GM04504 (cell line): Measurements from ENCODE around the gene MSRB1.
"Not testable (repeated sequence)": the region's sequence is repeated elsewhere in the genome, so short reads cannot be mapped to it uniquely, and the experiment has no call there.

ENCODE experiments used
- DNase-seq: peaks from one replicate; pipeline ENCODE4 v3.0.0-alpha.2; 2012; ENCODE audit warnings: low read depth

Gene MSRB1

DNA sequence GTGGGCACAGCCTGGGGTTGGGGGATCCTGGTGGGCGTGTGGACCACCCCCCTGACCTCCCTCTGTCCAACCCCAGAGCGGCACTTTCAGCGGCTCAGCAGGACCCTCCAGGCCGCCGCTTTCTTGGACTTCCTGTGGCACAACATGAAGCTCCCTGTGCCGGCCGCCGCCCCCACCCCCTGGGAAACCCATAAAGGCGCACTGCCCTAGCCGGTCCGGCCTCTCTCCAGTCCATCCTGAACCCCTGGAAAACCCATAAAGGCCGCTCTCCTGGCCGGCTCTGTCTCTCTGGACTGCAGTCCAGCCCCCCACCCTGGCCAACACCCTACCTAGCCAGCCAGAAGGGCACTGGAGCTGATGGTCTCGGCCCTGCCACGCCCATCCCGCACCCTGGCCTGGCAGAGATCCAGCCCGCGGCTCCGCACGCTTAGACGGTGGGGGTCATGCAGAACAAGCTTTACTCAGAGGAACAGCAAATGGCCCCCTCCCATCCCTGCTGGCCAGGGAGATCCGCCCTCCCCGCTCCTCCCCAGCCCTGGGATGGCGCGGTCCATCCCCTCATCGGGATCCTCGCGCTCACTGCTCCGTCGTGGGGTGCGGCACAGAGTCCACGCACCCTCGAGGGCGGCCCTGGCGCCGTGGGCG, 35.6 kb upstream of the MSRB1 start:
- no peak for DNase-seq

DNA sequence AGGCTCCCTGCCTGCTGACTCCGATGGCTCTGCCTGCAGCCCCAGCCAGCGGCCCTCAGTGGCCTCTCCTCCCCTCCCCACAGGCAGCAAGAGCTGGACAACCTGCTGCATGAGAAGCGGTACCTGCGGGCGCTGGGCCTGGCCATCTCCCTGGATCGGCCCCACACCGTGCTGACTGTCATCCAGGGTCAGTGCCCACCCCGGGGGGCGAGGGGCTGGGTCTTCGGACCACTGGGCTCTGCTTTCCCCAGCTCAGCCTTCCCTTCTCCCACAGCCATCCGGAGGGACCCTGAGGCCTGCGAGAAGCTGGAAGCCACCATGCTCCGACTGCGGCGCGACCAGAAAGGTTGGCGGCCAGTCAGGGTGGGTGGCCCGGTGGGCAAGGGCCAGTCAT, 34.9 kb upstream of the MSRB1 start:
- DNase-seq: no peak

DNA sequence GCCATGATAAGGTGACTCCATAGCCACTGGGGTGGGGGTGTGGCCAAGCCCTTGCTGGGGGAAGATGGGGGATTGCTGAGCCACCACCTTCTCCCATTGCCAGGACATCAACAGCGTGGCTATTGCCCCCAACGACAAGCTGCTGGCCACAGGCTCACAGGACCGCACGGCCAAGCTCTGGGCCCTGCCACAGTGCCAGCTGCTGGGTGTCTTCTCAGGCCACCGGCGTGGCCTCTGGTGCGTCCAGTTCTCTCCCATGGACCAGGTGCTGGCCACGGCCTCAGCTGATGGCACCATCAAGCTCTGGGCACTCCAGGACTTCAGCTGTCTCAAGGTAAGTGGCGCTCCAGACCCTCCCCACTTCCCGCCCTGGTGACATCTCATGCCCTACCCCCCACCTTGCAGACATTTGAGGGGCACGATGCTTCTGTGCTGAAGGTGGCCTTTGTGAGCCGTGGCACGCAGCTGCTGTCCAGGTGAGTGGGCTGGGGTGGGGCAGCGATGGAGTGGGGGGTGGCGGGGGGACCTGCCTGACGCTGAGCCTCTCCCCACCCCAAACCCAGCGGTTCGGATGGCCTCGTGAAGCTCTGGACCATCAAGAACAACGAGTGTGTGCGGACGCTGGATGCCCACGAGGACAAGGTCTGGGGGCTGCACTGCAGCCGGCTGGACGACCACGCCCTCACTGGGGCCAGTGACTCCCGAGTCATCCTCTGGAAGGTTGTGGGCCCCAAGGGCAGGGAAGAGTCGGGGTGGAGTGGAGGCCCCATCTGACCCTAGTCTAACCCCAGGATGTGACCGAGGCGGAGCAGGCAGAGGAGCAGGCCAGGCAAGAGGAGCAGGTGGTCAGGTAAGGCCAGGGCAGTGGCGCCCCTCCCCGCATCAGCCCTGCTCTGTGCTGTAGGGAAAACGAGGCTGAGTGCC, 34.2 kb upstream of the MSRB1 start:
- no peak for DNase-seq

DNA sequence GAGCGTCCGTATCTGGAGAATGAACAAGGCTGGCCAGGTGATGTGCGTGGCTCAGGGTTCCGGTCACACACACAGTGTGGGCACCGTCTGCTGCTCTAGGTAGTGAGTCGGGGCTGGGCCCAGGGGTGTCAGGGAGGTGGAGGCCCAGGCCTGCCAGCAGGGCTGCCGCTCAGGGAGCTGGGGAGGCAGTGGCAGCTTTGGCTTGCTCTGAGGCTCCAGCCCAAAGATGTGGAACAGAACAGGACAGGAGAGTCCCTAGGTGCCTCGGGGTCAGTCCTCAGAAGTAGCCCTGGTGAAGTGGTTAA, 33.2 kb upstream of the MSRB1 start:
- DNase-seq: no peak

DNA sequence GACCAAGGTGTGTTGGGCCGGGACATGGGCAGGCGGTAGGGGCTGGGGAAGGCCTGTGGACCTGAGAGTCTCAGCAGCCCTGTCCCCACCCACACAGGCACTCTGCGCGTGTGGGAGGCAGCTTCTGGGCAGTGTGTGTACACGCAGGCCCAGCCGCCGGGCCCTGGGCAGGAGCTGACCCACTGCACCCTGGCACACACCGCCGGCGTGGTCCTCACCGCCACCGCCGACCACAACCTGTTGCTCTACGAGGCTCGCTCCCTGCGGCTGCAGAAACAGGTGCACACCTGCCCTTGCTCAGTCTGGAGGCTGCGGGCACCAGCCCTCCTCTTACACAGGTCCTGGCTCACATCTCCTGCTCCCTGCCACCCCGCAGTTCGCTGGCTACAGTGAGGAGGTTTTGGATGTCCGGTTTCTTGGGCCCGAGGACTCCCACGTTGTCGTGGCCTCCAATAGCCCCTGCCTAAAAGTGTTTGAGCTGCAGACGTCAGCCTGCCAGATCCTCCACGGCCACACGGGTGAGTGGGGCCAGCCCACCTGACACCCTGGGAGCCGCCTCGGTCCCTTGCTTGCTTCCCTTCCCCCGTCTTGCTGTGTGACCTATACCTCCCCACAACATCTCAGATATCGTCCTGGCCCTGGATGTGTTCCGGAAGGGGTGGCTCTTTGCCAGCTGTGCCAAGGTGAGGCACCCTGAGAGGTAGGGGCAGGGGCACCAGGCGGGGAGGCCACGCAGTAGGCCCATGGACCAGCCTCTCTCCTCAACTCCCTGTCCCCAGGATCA, 32.6 kb upstream of the MSRB1 start:
- DNase-seq: no peak

DNA sequence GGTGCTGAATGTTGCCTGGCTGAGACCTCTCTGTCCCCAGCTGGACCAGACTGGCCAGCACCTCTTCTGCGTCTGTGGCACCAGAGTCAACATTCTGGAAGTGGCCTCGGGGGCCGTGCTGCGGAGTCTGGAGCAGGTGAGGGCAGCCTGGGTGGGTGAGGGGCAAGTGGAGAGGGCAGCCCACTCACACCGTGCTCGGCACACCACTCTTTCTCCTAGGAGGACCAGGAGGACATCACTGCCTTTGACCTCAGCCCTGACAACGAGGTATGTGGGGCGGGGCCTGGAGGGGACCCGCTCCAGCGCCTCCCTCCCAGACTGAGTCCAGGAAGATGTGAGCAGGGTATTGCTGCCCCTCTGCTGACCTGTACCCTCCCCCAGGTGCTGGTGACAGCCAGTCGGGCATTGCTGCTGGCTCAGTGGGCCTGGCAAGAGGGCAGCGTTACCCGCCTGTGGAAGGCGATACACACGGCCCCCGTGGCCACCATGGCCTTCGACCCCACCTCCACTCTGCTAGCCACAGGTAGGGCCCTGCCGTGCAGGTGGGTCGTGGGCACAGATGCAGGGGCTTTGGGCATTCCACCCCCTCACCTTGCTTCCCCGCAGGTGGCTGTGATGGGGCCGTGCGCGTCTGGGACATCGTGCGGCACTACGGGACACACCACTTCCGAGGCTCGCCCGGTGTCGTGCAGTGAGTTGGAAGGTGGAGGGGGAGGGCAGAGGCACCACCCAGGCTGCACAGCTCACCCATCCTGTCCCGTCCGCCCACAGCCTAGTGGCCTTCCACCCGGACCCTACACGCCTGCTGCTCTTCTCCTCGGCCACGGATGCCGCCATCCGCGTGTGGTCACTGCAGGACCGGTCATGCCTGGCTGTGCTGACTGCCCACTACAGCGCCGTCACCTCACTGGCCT, 31.4 kb upstream of the MSRB1 start:
- no peak for DNase-seq

DNA sequence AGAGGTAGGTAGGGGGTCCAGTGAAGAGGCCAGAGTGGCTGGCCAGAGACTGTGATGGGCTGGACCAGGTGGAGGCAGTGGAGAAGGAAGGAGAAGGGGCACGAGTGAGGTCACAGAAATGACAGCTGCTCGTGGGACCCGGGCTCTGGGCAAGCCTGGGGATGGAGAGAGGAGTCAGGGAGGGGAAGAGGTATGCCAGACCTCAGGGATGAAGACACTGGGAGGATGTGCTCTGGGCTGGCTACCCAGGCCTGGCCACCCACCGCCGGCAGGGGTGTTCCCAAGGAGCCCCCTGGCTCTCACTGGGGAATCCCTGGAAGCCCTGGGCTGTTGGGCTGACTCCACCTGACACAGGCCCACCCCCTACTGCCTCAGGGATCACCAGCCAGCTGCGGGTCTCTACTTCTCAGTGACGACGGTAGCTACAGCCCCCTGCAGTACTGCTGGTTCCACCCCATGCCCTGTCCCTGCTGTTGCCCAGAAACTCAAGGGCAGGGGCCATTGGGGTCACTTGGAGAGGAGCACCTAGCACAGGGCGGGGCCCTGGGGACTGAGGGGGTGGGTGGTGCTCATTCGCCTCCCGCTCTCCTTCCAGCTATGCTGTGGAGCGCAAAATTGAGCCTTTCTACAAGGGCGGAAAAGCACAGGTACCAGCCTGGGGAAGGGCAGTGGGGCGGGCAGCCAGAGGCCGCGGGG, 30.6 kb upstream of the MSRB1 start:
- no peak for DNase-seq

DNA sequence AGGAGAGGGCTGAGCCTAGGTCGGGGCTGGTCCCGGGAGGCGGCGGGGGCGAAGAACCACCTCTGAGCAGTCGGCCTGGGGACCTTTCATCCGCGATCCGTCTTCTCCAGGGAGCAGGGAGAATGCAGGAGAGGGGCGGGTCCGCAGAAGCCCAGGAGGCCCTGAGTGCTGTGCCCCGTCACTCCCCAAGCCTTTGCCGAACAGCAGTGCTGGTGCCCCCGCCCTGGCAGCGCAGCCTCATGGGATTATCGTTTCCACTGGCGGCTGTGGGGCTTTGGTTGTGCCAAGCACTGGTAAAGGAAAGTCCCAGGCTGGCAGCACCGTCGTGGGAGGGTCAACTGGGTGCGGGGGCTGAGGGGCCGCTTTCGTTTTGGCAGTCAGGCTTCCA, 29.5 kb upstream of the MSRB1 start:
- DNase-seq: no peak

DNA sequence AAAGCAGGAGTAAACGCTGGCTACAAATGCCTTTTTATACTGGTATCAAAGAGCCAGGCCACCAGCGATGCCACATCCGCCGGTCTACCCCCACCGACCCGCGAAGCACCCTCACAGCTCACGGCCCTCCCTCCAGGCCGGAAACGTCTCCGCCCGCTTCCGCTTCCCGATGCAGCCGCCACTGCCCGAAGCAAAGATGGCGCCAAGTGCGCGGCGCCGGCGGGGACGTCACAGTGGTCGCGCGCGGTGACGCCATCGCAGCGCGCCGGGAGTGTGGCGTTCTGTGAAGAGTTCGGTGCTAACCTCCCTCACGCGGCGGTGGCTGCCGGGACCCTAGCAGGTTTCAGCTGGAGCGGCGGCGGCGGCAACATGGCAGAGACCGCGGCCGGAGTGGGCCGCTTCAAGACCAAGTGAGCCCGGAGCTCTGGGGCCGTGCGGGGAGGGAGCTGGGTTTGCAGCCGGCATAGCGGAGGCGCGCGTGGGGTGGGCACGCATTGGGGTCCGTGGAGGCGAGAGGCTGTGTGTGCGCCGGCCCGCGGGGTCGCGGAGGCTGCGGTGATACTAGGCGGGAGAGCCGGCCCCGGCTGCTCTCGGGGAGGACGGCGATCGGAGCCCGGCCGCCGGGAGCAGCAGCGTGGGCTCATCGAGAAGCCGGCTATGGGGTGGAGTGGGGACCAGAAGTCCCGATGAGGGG, 28.9 kb upstream of the MSRB1 start, which contains the start of gene TBL3:
TBL3 (plus strand) TSS at position 258 of the 694 bp plus-strand sequence; CDS start at position 370, 112 bp downstream.
- peak; percentile 88 for DNase-seq

DNA sequence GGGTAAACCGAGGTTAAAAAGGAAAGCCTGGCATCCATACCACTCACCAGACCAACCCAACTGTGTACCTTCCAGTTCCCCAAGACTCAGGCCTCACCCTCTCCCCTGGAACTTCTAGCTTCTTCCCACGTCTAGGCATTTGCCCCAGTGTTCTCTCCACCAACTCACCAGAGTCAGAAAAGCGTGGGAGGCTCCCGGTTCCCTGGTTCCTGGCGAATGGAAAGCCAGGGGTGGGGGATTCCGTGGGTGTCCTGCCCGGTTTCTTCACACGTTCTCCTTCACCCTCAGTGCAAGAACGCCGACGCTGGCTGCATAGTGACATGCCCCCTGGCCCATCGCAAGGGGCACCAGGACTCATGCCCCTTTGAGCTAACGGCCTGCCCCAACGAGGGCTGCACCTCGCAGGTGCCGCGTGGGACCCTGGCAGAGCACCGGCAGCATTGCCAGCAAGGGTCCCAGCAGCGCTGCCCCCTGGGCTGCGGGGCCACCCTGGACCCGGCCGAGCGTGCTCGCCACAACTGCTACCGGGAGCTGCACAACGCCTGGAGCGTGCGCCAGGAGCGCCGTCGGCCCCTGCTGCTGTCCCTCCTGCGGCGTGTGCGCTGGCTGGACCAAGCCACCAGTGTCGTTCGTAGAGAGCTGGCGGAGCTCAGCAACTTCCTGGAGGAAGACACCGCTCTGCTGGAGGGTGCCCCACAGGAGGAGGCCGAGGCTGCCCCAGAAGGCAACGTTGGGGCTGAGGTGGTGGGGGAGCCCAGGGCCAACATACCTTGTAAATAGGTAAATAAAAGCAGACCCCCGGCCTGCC, 25.4 kb upstream of the MSRB1 start:
- no peak for DNase-seq

DNA sequence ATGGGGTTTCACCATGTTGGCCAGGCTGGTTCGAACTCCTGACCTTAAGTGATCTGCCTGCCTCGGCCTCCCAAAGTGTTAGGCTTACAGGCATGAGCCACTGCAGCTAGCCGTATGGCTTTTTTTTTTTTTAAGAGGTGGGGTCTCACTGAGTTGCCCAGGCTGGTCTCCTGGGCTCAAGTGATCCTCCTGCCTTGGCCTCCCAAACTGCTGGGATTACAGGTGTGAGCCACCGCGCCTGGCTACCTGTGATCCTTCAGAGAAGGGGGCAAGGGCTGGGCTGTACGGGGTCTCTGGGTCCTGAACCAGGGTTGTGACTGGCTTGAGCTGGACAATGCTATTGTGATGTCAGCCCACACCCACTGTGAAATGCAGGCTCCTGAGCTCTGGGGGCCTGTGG, 23.5 kb upstream of the MSRB1 start, which contains the start of gene RNF151:
RNF151 (plus strand) TSS at position 397 of the 400 bp plus-strand sequence. CDS start 26 bp downstream, outside the sequence.
- no peak for DNase-seq

DNA sequence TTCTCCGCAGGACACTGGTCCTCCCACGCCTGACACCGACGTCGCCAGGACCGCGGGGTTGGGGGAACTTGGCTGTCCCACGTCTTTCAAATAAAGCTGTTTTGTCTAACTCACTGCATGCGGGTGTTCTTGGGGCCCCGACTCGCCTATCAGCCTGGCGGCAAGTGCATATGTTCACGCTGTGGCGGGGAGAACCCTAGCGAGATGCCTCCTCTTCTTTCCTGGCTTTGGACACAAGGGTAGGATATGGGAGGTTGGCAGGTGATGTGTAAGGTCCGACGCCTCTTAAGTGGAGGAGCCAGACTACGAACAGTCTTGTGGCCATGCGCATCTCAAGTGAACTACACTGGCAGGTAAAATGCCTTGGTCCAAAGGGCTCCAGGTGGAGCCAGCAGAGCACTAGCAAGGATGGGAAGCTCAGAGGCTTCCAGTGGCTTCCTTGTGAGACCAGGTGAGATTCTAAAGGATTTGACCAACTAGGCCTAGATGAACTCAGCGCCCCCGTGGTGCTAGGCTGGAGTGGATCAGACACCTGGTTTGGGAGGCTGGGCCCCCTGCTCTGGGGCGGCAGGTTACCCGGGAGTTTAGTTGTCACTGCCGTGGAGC, 22.5 kb upstream of the MSRB1 start:
- DNase-seq: no peak

DNA sequence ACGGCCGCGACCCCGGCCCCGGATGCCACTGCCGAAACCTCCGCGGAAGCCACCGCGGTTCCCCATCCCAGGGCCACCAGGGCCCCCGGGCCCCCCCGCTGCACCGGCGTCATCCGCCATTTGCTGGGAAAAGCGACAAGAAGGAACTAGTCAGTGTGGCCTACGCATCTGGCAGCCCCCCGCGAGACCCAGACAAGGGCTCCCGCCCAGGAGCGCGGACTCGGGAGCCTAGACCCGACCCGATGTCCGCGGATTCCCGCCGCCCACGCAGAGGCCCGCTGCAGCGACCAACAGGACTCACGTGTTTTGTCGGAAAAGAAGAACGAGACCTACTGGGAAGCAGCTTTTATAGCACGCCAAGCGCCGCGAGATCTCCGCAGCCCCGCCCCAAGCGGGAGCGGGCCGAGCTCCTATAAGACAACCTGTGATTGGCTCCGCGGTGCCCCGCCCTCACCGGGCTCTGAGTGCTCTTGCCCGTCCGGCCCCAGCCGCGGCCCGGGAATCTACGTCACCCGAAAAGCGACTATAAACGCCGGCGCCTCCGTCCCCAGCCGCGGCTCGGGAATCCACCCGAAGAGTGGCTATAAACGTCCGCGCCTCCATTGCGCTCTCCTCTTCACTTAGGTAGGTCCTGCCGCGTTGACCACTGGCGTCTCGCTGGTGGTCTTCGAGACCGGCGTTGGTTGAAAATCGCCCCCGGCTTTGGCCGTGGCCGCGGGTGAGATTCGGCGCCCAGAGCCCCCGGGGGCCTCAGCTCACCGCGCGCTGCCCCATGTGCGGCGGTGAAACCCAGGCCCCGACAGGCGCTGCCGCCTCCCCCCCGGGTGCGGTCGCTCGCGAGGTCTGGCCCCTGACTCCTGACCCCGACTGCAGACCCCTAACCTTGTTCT, 21.8 kb upstream of the MSRB1 start, which contains the start of gene RPS2:
RPS2 (minus strand) TSS at position 321 of the 890 bp plus-strand sequence; CDS start at position 120, 201 bp downstream.
- DNase-seq: peak; percentile 96

DNA sequence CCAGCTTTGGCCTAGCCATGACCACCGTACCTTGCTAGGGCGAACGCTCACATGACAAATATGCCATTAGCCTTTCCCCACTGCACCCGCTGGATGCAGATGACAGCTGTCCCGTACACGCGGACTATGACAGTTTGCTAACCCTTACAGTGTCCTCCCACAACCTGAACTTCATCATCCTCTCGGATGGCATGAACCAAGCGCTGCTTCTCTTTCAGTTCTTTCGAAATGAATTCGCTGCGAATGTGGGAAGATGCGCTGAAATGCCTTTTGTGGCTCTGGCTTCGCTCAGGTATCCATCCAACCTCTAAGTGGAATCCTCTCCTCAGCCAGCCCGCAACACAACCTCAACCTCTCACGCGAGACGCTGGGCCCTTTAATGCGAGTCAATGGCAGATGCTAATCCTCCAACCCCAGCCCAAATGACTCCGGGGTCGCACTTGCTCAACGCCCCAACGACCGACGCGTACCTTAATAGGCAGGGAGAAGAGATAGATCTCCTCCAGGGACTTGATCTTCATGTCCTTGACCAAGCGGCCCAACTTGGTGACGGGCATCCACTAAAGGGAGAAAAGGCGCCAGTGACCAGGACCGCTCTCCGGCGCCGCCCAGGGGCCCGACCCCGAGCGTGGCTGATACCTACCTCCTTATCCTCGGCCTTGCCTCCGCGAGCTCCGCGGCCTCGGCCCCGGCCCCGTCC, 21.0 kb upstream of the MSRB1 start:
- DNase-seq: no peak

DNA sequence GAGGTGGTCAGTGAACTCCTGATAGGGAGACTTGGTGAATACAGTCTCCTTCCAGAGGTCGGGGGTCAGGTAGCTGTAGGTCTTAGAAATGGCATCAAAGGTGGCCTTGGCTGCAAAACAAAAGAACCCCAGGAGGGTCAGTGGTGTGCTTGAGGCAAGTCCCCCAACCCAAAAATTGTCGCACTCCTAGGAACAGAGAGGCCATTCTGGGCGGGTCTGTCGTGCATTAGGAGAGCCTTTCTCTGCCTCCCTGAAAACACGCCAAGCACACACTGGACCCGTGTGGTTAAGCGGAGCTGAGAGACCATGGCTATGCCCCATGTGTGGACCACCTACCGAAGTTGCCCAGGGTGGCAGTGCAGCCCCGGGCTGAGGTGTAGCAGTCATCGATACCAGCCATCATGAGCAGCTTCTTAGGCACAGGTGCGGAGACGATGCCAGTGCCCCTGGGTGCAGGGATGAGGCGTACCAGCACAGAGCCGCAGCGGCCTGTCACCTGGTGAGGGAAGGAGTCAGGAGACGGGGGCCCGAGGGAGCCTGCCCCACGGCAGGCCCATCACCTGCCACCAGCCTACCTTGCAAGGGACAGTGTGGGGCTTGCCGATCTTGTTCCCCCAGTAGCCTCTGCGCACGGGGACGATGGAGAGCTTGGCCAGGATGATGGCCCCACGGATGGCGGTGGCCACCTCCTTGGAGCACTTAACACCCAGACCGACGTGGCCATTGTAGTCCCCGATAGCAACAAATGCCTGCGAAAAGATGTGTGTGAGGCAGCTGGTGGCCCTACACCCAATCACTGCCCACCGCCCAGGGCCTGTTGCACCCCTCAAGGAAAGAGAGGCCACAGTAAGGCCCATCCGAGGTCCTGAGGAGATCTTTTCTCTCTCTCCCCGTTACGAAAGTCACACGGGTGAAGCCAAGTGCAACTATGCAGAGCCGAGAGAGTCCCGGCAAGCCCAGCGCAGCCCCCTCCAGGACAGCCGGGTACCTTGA, 19.5 kb upstream of the MSRB1 start:
- not testable (repeated sequence) for DNase-seq

DNA sequence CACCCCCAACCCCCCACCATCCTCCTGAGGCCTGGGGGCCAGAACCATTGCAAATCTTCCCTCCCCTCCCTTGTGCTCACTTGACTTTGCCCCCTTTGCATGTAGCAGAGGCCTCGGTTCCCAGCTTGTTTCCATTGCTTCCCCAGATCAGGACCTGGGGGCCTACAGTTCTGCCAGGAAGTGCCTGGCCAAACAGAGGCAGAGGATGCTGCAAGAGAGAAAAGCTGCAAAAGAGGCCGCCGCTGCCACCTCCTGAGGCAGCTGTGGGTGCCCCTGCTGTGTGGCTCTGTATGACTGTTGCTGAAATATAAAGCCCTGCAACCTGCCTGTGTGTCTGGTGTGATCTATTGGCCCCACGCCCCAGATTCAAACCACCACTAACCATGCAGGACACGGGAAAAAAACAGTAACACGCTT, 18.7 kb upstream of the MSRB1 start:
- DNase-seq: no peak
